Aorta (tissue), 5 donors: ENCODE data around the gene TRMT44. TPM values are rescaled to one million over a fixed set of nuclear protein-coding genes. Genes with fewer than 3 reads are reported as not detected.

Source experiments
- ATAC-seq: fragments of 200-7000 bp; cut with Tn5 transposase; one replicate; pipeline ENCODE4 v1.9.1; 2022; ENCODE audit warnings: moderate library complexity; ENCODE audit not compliant: low FRiP score
- DNase-seq, 2 donors: peaks; one replicate each; pipeline ENCODE4 v3.0.0-alpha.2; 2020
- H3K27ac ChIP-seq, 2 donors: one replicate each; pipeline ENCODE4 v1.5.1; 2013; ENCODE audit warnings: low read length in 2 of 2, mild to moderate bottlenecking in 2 of 2, moderate library complexity in 2 of 2, control low read depth in 1 of 2, inconsistent platforms in 1 of 2, low read depth in 1 of 2
- H3K27me3 ChIP-seq, 2 donors: one replicate each; pipeline ENCODE4 v1.6.1; 2013; ENCODE audit warnings: control low read depth in 1 of 2, low read length in 1 of 2, mild to moderate bottlenecking in 1 of 2, moderate library complexity in 1 of 2; ENCODE audit not compliant: insufficient read depth in 2 of 2, control insufficient read depth in 1 of 2
- H3K36me3 ChIP-seq, 2 donors: one replicate each; pipeline ENCODE4 v1.6.1; 2013; ENCODE audit warnings: control low read depth in 1 of 2, low read length in 1 of 2, mild to moderate bottlenecking in 1 of 2; ENCODE audit not compliant: insufficient read depth in 2 of 2, control insufficient read depth in 1 of 2
- H3K4me1 ChIP-seq, 2 donors: one replicate each; pipeline ENCODE4 v1.6.1; 2013; ENCODE audit warnings: low read length in 2 of 2, control low read depth in 1 of 2, mild to moderate bottlenecking in 1 of 2, moderate library complexity in 1 of 2; ENCODE audit not compliant: insufficient read depth in 2 of 2, control insufficient read depth in 1 of 2
- H3K4me3 ChIP-seq, 2 donors: one replicate each; pipeline ENCODE4 v1.5.1; 2013; ENCODE audit warnings: low read length in 2 of 2, control low read depth in 1 of 2, mild to moderate bottlenecking in 1 of 2
- H3K9me3 ChIP-seq: one replicate; pipeline ENCODE4 v1.6.1; 2013; ENCODE audit warnings: mild to moderate bottlenecking, low read length; ENCODE audit not compliant: control insufficient read depth
- WGBS, 2 donors: extraction: QIAGEN DNeasy Blood & Tissue Kit; methylation state at CpG; one replicate each; pipeline ENCODE4 v1.1.7; 2013; 5-methylcytosine and 5-hydroxymethylcytosine counted together
- intact Hi-C, 2 donors: fragments of 100-400 bp; cut with DNase I; formaldehyde crosslinking; loops; one replicate each; pipeline versions ENCODE4 v1.14.2 to v1.15.0; 2022
- polyA plus RNA-seq, 2 donors: library from polyadenylated mRNA; stranded (reverse); fragments of 200-250 nt; gene quantifications; one replicate each; pipeline ENCODE4 v1.2.3, GENCODE V29; 2013
- total RNA-seq, 2 donors: library from RNA; stranded (reverse); fragmentation: NEBNext Ultra II Directional; extraction: Animal tissue kit (Norgen Biotek cat#: 25700); gene quantifications; one replicate each; pipeline ENCODE4 v1.2.1, GENCODE V29; 2021
- donor health status: healthy with polysubstance abuse.
- donor health status: Bipolar disorder and iron deficiency.
- donor health status: DM: no; HTN: no; CAD: no.
- donor health status: DM: no; HTN: no; CAD: no.
- donor health status: DM: yes; HTN: yes; CAD: no.

Gene TRMT44
- total and polyA plus RNA-seq, 4 donors, result 6.1 to 23.1 (median 14.2) TPM

DNA sequence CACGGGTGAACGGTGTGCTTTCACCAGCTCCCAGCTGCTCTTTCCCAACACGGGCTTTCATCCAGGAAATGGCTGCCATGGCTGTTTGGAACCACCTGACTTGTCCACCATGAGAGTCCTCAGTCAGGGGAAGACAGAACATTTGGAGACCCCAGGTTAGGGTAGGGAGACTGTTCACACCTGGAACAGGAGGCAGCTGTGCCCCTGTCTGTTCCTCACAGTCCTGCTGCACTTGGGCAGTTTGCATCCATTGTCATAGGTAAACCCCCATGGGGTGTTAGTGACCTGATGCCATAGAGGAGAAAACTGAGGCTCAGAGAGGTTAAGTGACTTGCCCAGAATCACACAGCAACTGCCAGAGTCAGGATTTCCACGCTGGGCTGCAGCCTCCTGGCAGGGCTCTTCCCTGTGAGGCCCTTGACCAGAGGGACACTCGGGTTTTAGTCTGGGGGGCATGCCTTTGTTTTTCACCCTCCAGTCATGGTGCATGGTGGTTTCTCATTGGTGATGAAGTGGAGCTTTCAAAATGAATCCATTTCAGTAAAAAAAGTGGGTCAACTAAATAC lies 54.5 kb downstream of the TRMT44 start:
- Histone ChIP-seq H3K27me3 (no peaks in the 10 kb centered on the region), H3K4me1 (no peaks in the 10 kb centered on the region), H3K4me3 (no peak overlapping the region), H3K36me3 (no peaks in the 10 kb centered on the region), H3K9me3 (no peaks in the 10 kb centered on the region), H3K27ac (no peak overlapping the region)
- DNase-seq (no peak), ATAC-seq (no peak)
- intact Hi-C loops, result loop anchor here in 1 of 2 donors (5.0 kb wide), 1 partner anchor 167 kb away; no protein-coding TSS in a partner anchor
- WGBS, 2 donors, result 85 to 88% methylated on average over 5 of the region's 5 CpGs

DNA sequence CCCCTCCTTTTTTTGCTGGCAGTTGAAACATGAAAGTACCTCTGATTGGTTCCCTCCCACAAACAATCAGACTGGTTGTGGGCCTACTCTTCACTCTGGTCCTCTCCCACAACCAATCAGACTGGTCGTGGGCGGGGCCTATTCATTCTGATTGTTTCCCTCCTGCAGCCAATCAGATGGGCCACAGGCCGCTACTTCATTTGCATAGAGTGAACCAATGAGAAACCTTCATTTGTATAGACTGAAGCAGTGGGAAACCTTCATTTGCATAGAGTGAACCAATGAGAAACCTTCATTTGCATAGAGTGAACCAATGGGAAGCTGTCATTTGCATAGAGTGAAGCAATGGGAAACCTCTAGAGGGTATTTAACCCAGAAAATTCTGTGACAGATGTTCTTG lies 55.2 kb downstream of the TRMT44 start:
- no peak for DNase-seq
- no peak for ATAC-seq
- Histone ChIP-seq H3K4me3 (no peak overlapping the region), H3K27me3 (no peaks in the 10 kb centered on the region), H3K27ac (no peak overlapping the region), H3K4me1 (no peaks in the 10 kb centered on the region), H3K36me3 (no peaks in the 10 kb centered on the region), H3K9me3 (no peaks in the 10 kb centered on the region)
- intact Hi-C loops, result loop anchor here in 1 of 2 donors (5.0 kb wide), 1 partner anchor 166 kb away; no protein-coding TSS in a partner anchor
- 90 to 92% methylated on average over 3 of the region's 3 CpGs for WGBS, 2 donors

DNA sequence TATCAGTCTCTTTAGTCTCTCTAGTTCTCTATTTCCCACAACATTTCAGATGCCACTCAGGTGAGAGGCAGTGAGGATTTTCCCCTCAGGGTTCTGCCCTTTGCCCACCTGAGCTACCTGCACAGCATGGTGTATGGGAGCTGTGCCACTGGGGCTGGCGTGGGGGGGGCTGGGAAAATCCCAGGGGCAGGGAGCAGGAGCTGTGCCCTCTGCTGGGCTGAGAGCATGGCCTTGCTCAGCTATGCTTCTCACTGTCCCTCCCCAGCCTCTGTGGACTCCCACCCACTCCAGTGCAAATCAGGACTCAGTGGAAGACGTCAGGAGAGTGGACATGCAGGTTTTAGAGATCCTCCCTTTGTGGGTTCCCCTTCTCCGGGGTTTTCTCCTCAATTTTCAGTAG lies 57.2 kb downstream of the TRMT44 start:
- 93 to 97% methylated on average over 3 of the region's 3 CpGs for WGBS, 2 donors
- Histone ChIP-seq H3K27ac (no peak overlapping the region), H3K9me3 (no peaks in the 10 kb centered on the region), H3K4me3 (no peak overlapping the region), H3K36me3 (no peaks in the 10 kb centered on the region), H3K4me1 (no peaks in the 10 kb centered on the region), H3K27me3 (no peaks in the 10 kb centered on the region)
- DNase-seq, result no peak
- no peak for ATAC-seq
- intact Hi-C loops, result loop anchor here in 1 of 2 donors (5.0 kb wide), 1 partner anchor 165 kb away; no protein-coding TSS in a partner anchor

- H3K27ac ChIP-seq, result no peak overlapping the region
- H3K9me3 ChIP-seq, result no peaks in the 10 kb centered on the region
- H3K4me3 ChIP-seq, result no peak overlapping the region
- DNase-seq (no peak), ATAC-seq (no peak)
- H3K36me3 ChIP-seq, result no peaks in the 10 kb centered on the region
- H3K27me3 ChIP-seq, result no peaks in the 10 kb centered on the region
- H3K4me1 ChIP-seq, result no peaks in the 10 kb centered on the region
- intact Hi-C loops, result no loop called here
- 66 to 73% methylated on average over 7 of the region's 7 CpGs for WGBS, 2 donors
Observed at GRCh38 chr4:8500966-8501365, 60.4 kb downstream of the TRMT44 start.

DNA sequence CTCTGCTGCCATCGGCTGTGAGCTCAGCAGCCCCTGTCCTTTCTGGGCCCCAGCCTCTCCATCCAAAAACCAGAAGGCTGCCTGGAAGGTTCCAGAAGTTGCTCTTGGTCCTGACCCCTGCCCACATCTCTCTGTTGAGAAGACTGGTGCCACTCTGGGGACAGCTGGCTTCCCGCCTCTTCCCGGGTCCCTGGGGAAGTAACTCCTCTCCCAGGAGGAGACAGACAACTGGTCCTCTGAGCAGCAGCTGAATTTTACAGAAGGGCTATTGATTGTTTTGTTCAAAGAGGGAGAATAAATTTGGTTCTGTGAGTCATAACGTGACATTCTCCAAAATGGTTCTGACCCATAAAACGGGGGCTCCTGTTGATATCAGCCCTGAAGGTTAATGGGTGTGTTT lies 61.2 kb downstream of the TRMT44 start:
- DNase-seq, result no peak
- peaks cover 0 to under 1% of the 10 kb centered on the region in 2 donors for H3K4me1 ChIP-seq
- no peak overlapping the region for H3K4me3 ChIP-seq
- no peak for ATAC-seq
- WGBS, 2 donors, result 91 to 92% methylated on average over 5 of the region's 5 CpGs
- no peak overlapping the region for H3K27ac ChIP-seq
- no peaks in the 10 kb centered on the region for H3K27me3 ChIP-seq
- H3K36me3 ChIP-seq, result no peaks in the 10 kb centered on the region
- no peaks in the 10 kb centered on the region for H3K9me3 ChIP-seq
- intact Hi-C loops, result no loop called here

- no peaks in the 10 kb centered on the region for H3K27me3 ChIP-seq
- DNase-seq (no peak), ATAC-seq (no peak)
- peaks cover 0 to 3% of the 10 kb centered on the region in 2 donors for H3K4me1 ChIP-seq
- intact Hi-C loops, result no loop called here
- H3K4me3 ChIP-seq, result no peak overlapping the region
- H3K27ac ChIP-seq, result no peak overlapping the region
- no peaks in the 10 kb centered on the region for H3K9me3 ChIP-seq
- no peaks in the 10 kb centered on the region for H3K36me3 ChIP-seq
- 92 to 95% methylated on average over 6 of the region's 6 CpGs for WGBS, 2 donors
Observed at GRCh38 chr4:8502371-8502770, 61.8 kb downstream of the TRMT44 start.

DNA sequence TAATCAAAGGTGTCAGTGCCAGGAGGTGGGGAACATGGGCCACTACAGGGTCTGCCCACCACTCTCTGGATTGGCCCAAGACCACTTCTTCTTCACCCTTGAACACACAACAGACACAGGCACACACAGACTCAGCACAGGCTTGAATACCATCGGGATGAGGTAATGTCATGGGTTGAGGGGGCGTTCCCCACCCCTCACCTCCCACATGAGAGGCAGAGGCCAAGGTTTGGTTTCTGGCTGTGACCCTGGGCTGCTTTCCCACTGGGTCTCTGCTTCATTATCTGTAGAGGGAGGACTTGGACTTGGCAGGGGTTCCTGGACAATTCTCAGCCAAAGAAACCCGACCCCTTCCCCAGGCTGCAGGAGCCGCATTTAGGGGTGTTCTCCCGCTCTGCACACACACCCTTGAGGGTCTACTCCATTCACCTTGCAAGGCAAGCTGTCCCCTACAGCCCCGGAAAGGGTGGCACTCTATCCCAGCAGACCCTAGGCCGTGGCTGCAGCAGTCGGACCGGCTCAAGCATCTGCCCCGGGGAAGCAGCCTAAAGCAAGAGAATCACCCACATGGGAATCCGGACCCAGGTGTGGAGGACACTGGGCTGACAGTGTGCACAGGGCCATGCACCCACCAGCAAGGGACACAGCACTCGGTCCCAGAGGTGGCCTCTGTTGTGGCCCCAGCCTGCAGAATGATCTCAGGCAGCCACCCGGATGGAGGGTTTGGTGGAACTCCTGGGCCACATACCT lies 62.4 kb downstream of the TRMT44 start:
- H3K27ac ChIP-seq, result no peak overlapping the region
- intact Hi-C loops, result no loop called here
- ATAC-seq (no peak), DNase-seq (no peak)
- H3K9me3 ChIP-seq, result no peaks in the 10 kb centered on the region
- peaks cover 0 to 3% of the 10 kb centered on the region in 2 donors for H3K4me1 ChIP-seq
- no peaks in the 10 kb centered on the region for H3K36me3 ChIP-seq
- 52 to 60% methylated on average over 13 of the region's 13 CpGs for WGBS, 2 donors
- no peaks in the 10 kb centered on the region for H3K27me3 ChIP-seq
- H3K4me3 ChIP-seq, result no peak overlapping the region

- ATAC-seq (no peak), DNase-seq (no peak)
- Histone ChIP-seq H3K36me3 (no peaks in the 10 kb centered on the region), H3K27me3 (no peaks in the 10 kb centered on the region), H3K27ac (no peak overlapping the region), H3K4me3 (no peak overlapping the region), H3K9me3 (no peaks in the 10 kb centered on the region), H3K4me1 (peaks cover 0 to 3% of the 10 kb centered on the region in 2 donors)
- intact Hi-C loops, result loop anchor here in 1 of 2 donors (2.0 kb wide), 1 partner anchor 31 kb away; no protein-coding TSS in a partner anchor
- 13 to 14% methylated on average over 11 of the region's 11 CpGs for WGBS, 2 donors
Observed at GRCh38 chr4:8503801-8504200, 63.2 kb downstream of the TRMT44 start.
